ENCODE results near the gene ANKRD52.
"Not testable (repeated sequence)": the region's sequence is repeated elsewhere in the genome, so short reads cannot be mapped to it uniquely, and the experiment has no call there.

The ANKRD52 gene

DNA sequence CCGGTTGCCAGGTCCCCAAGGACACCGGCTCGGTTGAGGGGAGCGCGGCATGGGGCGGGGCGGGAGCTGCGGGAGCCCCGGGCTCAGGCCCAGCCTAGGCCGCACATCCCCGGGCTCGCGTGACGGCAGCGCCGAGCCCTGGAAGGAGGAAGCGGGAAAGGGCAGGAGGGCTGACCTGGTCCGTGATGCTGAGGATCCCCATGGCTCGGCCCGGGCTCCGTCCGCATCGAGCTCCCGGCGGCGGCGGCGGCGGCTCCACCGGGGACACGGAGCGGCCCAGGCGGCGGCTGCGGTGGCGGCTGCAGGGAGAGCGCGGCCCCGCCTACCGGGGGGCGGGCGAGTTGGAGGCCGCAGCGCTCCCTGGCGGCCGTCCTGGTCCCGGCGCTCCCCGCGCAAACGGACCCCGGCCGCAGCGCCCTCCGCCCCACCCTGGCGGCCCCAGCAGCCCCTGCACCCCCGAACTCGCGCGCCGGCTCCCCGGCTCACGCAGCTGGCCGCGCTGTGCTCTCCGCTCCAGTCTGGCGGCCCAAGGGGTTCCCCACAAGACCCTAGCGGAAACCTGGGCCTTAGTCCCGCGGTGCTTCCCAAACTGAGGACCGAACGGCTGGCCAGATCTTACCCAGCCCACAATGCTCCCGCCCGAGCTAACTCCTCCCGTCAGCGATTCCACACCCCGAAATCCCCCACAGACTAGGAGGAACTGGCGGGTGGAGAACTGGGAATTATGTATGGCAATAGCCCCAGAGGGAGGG lies at the start of gene ANKRD52:
TSS of gene ANKRD52 (minus strand) at position 317 of the 752 bp plus-strand sequence. CDS start at position 202, 115 bp downstream.
- peak; percentile 83 for DNase-seq

DNA sequence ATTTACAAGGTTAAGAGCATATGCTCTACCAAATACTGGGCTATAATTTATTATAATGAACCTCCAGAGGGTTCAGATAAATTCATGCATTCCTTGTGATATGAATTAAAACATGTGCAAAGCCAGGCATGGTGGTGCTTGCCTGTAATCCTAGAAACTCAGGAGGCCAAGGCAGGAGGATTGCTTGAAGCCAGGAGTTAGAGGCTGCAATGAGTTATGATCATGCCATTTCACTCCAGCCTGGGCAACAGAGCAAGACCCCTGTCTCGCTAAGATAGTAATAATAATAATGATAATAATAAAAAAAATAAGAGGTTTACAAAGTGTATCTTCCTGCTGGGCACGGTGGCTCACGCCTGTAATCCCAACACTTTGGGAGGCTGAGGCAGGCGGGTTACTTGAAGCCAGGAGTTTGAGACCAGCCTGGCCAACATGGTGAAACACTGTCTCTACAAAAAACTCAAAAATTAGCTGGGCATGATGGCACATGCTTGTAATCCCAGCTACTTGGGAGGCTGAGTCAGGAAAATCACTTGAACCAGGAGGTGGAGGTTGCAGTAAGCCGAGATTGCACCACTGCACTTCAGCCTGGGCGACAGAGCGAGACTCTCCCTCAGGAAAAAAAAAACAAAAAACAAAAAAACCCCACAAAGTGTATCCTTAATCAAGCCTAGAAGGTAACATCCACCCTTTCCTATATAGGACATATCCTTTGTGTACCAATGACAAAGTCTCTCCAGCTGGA lies 49.2 kb upstream of the ANKRD52 start:
- DNase-seq: no peak

DNA sequence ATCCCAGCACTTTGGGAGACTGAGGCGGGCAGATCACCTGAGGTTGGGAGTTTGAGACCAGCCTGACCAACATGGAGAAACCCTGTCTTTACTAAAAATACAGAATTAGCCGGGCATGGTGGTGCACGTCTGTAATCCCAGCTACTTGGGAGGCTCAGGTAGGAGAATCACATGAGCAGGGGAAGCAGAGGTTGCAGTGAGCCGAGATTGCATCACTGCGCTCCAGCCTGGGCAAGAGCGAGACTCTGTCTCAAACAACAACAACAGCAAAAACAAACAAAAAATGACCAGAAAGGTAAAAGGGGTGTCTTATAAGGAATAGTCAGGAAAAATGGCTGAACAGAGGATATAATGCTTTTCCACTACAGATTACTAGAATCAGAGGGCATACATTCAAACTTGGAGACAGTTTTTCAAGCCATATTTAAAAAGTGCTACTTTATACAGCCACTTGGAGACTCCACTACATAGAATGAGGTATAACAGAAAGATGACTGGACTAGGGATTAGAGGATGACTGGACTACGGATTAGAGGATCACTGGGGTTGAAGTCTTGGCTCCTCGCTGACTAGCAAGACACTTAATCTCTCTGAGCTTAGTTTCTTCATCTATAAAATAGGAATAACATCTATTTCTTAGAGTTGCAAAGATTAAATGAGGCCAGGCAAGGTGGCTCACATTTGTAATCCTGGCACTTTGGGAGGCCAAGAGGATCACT lies 46.8 kb upstream of the ANKRD52 start:
- DNase-seq: no peak

DNA sequence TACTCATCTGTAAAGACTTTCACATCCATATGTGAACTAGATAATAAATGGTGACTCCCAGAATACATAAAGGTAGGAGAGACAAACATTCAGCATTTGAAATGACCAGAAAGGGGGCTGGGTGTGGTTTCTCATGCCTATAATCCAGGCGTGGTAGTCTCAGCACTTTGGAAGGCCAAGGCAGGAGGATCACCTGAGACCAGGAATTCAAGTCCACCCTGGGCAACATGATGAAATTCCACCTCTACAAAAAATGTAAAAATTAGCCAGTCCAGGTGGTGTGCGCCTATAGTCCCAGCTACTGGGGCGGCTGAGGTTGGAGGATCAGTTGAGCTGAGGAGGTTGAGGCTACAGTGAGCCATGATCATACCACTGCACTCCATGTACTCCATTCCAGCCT lies 46.1 kb upstream of the ANKRD52 start:
- DNase-seq: no peak

DNA sequence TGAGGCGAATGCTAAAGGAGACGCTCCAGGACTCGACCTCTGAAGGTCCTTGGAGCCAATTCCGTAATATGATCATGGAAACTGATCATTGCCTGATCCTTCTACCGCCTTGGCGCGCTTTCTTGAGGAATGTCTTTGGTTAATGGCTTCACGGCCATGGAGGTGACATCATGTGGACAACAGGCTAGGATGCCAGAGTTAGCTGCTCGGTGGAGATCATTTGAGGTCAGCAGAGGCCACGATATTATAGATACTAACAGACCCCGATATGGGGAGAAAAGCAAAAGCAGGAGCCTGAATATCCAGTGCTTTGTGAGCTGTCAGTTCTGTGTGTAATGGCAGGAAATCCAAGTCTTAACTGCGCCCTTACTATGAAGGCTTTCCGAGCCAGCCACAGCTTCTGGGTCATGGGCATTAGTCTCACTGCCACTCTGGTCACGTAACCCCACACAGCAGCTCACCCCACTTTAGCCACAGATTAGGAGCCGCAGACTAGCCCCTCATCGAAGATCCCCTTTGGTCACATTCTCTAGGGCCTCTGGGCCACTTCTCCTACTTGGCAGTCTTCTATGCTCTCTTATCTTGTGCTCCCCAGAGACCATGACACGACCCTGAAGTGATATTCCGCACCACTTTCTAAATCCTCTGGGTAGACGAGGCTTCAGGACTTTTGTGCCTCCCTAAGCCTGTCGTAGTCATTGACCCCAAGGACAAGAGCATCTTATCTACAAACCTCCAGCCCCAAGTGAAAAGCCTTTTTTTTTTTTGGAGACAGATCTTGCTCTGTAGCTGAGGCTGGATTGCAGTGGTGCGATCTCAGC lies 42.7 kb upstream of the ANKRD52 start:
- DNase-seq: no peak

DNA sequence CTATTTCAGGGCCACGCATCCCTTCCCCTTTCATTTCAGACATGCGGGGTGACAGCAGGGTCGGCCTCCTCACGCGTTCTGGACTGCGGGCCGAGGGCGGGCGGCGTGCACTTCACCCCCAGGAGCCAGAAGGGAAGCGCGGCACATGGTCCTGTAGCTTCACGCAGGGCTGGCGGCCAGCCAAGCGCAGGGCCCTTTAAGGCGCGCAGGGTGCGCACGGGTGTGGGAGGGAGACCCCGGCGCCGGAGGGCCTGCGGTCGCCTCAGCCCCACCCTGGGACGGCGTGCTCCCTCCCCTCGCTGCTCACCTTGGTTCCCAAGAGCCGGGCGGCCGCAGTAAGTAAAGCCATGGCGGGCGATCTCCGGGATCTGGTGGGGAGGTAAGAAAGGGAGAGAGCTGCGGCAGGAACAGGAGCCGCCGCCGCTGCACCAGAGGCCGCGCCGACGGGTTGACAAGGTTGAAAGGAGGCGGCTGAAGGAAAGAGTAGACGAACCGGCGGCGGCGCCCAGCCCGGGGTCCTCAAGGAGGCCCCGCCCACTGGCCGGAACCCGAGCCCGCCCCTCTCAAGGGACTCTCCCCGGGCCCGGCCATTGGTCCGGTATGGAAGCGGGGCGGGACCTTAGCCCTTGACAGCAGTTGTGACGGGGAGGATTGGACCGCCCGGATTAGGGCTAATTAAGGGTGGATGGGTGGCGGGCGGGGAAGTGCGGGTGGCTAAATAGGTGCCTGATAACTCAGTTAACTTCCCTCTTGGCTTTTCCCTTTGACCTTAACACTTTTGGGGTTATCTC lies 41.9 kb upstream of the ANKRD52 start, which contains the start of gene CS:
TSS of gene CS (minus strand) at position 478 of the 791 bp plus-strand sequence. CDS start at position 349, 129 bp downstream.
- DNase-seq: peak; percentile 97

DNA sequence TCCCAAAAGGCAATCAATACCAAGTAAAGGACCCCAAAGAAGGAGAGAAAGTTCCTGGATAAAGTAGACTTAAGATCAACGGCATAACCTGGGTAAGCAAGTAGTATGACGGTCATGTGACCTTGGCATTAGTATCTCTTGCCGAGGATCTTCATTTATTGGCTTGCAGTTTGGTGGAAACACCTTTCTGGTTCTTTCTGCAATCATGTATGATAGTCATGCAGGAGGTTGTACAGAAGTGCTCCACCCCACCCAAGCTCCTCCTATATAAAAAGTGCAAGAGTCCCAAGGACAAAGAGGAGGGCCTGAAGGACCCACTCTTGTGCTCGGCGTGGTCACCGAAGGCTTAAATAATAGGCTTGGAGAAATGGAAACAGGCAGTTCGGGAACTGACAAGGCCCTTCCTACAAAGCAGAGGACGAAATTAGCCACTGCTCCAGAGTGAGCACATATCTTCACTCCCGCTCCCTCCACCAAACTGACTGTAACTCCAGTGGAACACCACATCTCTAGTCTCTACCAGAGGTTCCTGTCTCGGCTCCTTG lies 41.2 kb upstream of the ANKRD52 start:
- DNase-seq: peak; percentile 28

DNA sequence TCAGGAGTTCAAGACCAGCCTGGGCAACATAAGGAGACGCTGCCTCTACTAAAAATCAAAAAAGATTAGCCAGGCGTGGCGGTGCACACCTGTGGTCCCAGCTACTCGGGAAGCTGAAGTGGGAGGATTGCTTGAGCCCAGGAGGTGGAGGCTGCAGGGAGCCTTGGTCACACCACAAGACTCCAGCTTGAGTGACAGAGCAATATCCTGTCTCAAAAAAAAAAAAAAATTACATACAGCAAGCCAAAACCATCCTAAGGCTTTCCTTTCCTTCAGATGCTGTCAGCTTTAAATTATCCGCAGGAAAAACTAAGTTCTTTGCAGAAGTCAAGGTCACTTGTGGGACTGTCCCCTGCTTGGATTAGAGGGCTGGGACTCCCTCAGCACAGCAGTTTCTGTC lies 40.6 kb upstream of the ANKRD52 start:
- no peak for DNase-seq

DNA sequence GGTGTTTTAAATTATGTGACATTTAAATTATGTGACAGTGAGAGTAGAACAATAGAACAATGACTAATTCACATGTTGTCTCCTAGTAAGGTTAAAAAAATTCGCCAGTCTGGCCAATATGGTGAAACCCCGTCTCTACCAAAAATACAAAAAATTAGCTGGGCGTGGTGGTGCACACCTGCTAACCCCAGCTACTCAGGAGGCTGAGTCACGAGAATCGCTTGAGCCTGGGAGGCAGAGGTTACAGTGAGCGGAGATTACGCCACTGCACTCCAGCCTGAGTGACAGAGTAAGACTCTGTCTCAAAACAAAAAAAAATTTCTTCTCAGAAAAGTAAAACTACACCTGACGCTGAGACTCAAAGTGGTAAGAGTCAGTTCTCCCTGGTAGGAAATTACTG lies 39.2 kb upstream of the ANKRD52 start:
- no peak for DNase-seq

DNA sequence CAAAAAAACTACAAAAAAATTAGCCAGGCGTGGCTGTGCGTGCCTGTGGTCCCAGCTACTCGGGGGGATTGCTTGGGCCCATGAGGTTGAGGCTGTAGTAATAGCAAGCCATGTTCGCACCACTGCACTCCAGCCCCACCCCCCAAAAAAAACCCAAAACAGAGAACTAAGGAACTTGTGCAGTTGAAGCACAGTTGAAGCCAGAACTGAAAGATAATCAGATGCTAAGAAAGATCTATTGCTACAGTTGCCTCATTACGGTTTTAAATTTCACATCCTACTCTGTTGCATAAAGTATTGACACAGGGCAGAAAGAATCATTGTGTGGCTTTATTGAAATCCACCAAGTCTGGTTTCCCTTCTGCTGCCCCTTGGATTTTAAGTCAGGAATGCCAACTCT lies 38.1 kb upstream of the ANKRD52 start:
- DNase-seq: no peak

DNA sequence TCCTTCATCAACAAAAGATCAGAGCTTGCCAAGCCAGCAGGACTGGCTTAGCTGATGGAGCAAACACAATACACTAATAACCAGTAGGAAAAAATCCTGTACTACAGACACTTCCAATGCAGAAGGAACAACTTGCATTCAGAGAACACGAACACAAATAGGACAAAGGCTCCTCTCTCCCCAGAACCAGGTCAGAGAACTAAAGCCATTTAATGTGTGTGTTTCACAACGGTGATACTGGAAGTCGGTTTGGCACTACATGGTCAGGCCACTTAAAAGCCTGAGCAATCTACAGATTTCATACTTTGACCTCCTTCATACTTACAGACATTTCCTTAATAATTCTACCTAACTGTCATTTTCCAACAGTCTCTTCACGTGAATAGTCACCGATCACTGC lies 35.6 kb upstream of the ANKRD52 start:
- no peak for DNase-seq

DNA sequence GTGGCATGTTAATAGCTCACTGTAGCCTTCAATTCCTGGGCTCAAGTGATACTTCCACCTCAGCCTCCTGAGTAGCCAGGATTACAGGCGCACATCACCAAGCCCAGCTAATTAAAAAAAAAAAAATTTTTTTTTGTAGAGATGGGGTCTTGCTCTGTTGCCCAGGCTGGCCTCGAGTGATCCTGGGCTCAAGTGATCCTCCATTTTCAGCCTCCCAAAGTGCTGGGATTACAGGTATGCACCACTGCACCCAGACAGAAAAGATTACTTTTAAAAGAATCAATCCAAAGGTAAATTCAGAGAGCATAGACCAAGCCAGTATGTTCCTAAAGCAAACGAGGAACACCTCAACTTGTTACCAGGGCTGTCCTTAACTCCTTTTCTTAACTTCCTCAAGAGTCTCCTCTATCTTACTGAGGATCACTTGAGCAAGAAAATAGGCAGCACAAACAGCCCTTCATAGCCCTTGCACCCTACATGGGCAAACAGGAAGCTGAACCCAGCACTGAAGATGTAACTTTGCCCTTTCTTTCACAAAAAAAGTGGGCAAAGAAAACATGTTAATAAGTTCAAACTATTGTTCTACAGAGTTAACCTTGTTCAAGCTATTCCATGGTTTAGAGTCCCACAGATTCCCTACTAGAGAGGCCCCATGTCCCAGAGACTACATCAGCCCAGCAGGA lies 30.7 kb upstream of the ANKRD52 start:
- DNase-seq: no peak

DNA sequence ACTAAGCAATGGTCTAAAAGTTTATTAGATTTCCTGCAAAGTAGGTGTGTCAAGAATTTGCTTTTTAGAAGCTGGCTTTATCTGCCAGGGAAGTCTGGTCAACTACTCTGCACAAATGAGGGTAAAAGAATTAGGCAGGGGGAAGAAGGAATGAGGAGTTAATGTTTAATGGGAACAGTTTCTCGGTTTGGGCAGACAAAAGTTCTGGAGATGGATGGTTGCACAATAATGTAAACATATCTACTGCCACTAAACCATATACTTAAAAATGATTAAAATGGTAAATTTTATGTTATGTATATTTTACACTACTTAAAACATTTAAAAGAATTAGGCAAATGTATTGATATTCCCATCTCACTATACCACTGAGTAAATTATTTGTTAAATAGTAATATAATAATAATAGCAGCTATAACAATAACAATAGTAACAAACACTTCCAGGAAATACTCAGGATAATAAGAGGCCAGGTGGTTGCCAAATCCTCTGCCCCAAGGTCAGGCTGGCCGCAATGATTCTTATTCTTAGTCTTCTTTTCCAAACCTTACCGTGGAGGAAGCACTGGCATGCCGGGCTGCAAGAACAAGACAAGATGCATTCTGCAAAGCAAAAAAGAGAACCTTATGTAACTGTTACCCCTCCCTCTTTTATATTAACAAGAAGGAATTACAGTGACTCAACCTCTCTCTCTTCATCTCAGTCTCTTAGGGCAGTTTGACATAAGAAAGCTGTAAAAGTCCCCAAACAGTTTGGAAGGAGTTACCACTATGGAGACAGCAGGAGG lies 28.1 kb upstream of the ANKRD52 start:
- no peak for DNase-seq

DNA sequence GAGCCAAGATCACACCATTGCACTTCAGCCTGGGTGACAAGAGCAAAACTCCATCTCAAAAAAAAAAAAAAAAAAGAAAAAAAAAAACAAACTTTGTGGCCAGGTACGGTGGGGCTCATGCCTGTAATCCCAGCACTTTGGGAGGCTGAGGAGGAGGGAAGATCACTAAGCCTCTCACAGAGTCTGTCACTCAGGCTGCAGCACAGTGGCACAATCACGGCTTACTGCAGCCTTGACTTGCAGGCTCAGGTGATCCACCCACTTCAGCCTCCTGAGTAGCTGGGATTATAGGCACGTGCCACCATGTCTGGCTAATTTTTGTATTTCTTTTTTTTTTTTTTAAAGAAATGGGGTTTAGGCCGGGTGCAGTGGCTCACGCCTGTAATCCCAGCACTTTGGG lies 26.1 kb upstream of the ANKRD52 start:
- not testable (repeated sequence) for DNase-seq

DNA sequence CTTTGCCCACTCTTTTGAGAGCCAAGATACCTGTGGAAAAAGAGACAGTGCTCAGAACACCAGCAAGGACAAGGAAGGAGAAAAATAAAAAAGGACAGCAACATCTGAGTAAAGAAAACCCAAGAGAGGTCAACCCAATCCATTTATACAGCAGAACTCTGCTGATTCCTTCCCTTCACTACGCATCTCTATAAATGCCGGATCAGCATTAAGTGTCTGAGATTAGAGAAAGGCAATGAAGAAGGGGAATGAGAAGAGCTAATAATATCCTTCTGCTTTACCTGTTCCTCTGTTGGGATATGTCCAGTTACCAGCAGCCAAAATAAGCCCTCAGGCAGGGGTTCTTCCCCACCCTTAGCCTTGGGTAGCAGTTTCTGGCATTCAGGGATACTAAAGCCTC lies 24.4 kb upstream of the ANKRD52 start:
- DNase-seq: no peak

DNA sequence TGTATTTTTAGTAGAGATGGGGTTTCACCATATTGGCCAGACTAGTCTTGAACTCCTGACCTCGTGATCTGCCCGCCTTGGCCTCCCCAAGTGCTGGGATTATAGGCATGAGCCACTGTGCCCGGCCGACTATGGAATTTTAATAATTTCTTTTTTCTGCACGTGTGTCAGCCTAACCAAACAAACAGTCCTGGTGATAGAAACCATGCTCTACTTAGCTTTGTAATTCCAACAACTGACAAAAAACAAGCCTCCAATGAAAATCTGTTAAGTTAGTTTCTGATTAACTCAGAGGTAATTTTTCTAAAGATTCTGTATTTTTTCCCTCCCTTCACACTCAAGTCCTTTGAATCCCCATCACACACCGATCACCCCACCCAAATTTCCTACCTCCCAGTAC lies 23.8 kb upstream of the ANKRD52 start:
- DNase-seq: no peak

DNA sequence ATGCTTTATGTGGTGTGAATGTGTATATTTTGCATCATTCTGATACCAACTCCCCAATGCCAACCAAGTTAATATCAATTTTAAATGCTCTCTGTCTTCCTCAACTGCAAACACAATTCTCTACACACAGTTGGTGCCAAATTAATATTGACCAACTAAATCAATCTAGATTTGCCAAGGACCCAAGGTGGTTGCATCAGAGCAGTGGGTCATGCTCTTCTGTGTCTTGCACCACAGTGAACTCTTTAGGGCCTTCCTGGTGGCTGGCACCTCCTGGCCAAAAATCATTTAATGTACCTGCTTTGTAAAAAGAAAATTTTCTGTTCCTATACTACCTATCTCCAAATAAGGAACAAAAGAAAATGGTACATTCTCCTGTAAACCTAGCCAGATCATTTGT lies 22.7 kb upstream of the ANKRD52 start:
- no peak for DNase-seq

DNA sequence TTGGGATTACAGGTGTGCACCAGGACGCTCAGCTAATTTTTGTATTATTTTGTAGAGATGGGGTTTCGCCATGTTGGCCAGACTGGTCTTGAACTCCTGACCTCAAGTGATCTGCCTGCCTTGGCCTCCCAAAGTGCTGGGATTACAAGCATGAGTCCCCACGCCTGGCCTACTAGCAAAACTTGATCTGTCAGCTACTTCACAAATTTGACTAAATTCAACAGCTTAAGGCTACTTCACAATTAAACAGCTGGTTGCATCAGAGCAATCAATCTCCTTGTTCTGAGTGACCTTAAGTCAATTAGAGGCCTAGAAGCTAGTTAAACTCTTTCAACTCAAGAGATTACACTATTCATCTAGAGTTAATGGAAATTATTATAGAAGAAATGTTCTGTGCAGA lies 20.7 kb upstream of the ANKRD52 start:
- DNase-seq: no peak

DNA sequence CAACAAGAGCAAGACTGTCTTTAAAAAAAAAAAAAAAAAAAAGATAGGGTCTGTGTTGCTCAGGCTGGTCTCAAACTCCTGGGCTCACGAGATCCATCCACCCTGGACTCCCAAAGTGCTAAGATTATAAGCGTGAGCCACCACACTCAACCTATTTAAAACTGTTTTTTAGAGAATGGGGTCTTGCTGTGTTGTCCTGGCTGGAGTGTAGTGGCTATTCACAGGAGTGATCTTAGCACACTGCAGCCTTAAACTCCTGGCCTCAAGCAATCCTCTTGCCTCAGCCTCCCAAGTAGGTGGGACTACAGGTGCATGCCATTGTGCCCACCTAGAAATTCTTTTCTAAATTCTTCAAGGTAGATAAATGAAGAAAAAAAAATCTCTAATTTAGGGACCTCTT lies 16.1 kb upstream of the ANKRD52 start:
- DNase-seq: no peak

DNA sequence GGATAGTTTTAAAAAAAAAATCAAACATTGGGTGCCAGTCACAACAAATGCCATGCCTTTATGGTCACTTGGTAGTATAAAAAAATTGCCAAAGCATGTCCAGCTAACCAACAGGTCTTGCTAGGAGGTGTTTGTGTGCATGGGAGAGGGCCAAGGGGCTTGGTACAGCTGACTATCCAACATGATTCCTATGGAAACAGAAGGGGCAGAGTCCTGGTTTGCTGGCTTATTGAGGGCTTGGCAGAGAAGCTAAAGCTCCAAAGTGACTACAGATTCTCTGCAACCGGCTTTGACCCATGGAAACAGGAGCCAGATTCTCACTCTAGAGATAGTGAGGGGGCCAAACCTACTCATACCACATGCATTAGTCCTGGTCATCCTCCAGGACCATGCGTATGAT lies 14.3 kb upstream of the ANKRD52 start:
- not testable (repeated sequence) for DNase-seq
